Upper lobe of right lung (tissue), 1 donor: ENCODE measurements around the gene MFSD8. TPM values are rescaled to one million over a fixed set of nuclear protein-coding genes. Genes with fewer than 3 reads are reported as not detected.
"Not testable (repeated sequence)": the region's sequence is repeated elsewhere in the genome, so short reads cannot be mapped to it uniquely, and the experiment has no call there.

Source experiments
- ATAC-seq: fragments of 200-7000 bp; cut with Tn5 transposase; one replicate; pipeline ENCODE4 v1.9.1; 2020; ENCODE audit warnings: mild to moderate bottlenecking, moderate library complexity
- DNase-seq: peaks from one replicate; pipeline ENCODE4 v3.0.0-alpha.2; 2020
- H3K27ac ChIP-seq: fragments of 200-600 bp; one replicate; pipeline ENCODE4 v1.8.0; 2022
- H3K27me3 ChIP-seq: fragments of 200-600 bp; one replicate; pipeline ENCODE4 v1.8.0; 2022; ENCODE audit warnings: mild to moderate bottlenecking
- H3K36me3 ChIP-seq: fragments of 200-600 bp; one replicate; pipeline ENCODE4 v1.8.0; 2022
- H3K4me1 ChIP-seq: fragments of 200-600 bp; one replicate; pipeline ENCODE4 v1.8.0; 2022
- H3K4me3 ChIP-seq: fragments of 200-600 bp; one replicate; pipeline ENCODE4 v1.8.0; 2022; ENCODE audit warnings: mild to moderate bottlenecking
- H3K9me3 ChIP-seq: fragments of 200-600 bp; one replicate; pipeline ENCODE4 v1.8.0; 2022
- CTCF ChIP-seq: fragments of 200-600 bp; IDR thresholded peaks from one replicate; pipeline ENCODE4 v1.8.0; 2022; ENCODE audit warnings: antibody characterized with exemption
- intact Hi-C: fragments of 100-400 bp; cut with DNase I; formaldehyde crosslinking; loops from one replicate; pipeline ENCODE4 v1.11.0; 2022
- total RNA-seq: library from RNA; stranded (reverse); fragmentation: NEBNext Ultra II Directional; extraction: Animal tissue kit (Norgen Biotek cat#: 25700); gene quantifications from one replicate; pipeline ENCODE4 v1.2.1, GENCODE V29; 2021
- donor health status: DM: no; HTN: yes; CAD: no; lungs with severe emphysema.

The MFSD8 gene
- total RNA-seq, 1 donor from 2014 or later = 27.8 TPM

- intact Hi-C loops = no loop called here
- Histone ChIP-seq H3K36me3 (peaks cover 36% of the 10 kb centered on the region), H3K27me3 (no peaks in the 10 kb centered on the region), H3K4me3 (no peak overlapping the region), H3K9me3 (no peaks in the 10 kb centered on the region), H3K4me1 (no peaks in the 10 kb centered on the region), H3K27ac (no peak overlapping the region)
- no peak for ATAC-seq
- DNase-seq = no peak
- no peak for TF ChIP-seq CTCF
Measured at GRCh38 chr4:127920521-127920920, 44.5 kb downstream of the MFSD8 start.

DNA sequence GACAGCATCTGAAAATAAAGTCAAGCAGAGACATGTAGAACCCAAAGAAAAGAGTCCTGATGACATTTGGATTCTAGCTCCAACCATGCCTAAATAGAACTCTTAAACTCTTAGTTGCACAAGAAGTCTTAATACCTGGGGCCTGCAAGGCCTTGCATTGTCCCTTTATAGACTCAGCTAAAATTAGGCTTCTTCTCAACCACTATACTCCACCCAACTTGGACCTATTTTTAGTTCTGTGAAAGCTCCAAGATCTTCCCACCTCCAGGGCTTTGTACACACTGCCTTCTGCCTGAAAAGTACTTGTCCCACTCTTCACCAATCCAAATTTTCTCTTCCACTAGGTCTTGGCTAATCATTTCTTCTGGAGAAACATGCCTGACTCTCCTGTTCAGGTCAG, 47.8 kb downstream of the MFSD8 start:
- no peak overlapping the region for H3K27ac ChIP-seq
- DNase-seq = no peak
- H3K27me3 ChIP-seq = no peaks in the 10 kb centered on the region
- H3K4me1 ChIP-seq = no peaks in the 10 kb centered on the region
- no peak overlapping the region for H3K4me3 ChIP-seq
- peaks cover 34% of the 10 kb centered on the region for H3K36me3 ChIP-seq
- no peak for ATAC-seq
- TF ChIP-seq CTCF = no peak
- intact Hi-C loops = no loop called here
- no peaks in the 10 kb centered on the region for H3K9me3 ChIP-seq

DNA sequence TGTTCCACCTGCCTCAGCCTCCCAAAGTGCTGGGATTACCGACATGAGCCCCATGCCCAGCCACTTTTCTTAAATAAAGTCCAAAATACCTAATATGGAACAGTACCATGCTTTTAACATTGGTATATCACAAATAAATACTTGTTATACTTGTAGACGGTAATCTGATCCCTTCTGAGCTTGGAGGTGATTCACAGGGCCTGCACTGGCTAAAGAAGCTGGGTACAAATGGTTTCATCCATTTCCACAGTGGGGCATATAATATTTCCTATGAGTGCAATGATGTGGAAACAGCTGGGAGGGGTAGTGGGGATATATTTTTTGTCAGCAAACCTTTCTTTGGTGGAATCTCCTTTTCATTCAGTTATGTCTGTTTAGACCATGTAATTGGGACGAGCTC, 48.5 kb downstream of the MFSD8 start:
- no peaks in the 10 kb centered on the region for H3K4me1 ChIP-seq
- no peaks in the 10 kb centered on the region for H3K9me3 ChIP-seq
- peaks cover 28% of the 10 kb centered on the region for H3K36me3 ChIP-seq
- no peak for TF ChIP-seq CTCF
- intact Hi-C loops = no loop called here
- ATAC-seq = no peak
- no peak overlapping the region for H3K27ac ChIP-seq
- no peaks in the 10 kb centered on the region for H3K27me3 ChIP-seq
- no peak for DNase-seq
- H3K4me3 ChIP-seq = no peak overlapping the region

- no peaks in the 10 kb centered on the region for H3K27me3 ChIP-seq
- H3K27ac ChIP-seq = no peak overlapping the region
- H3K9me3 ChIP-seq = no peaks in the 10 kb centered on the region
- intact Hi-C loops = no loop called here
- ATAC-seq (no peak), DNase-seq (no peak)
- H3K4me3 ChIP-seq = no peak overlapping the region
- TF ChIP-seq CTCF = no peak
- H3K36me3 ChIP-seq = no peaks in the 10 kb centered on the region
- H3K4me1 ChIP-seq = no peaks in the 10 kb centered on the region
Measured at GRCh38 chr4:127905029-127905428, 59.9 kb downstream of the MFSD8 start.

- H3K4me1 ChIP-seq, intact Hi-C loops, H3K4me3 ChIP-seq, H3K36me3 ChIP-seq, ATAC-seq, H3K27me3 ChIP-seq, DNase-seq, H3K27ac ChIP-seq, H3K9me3 ChIP-seq: not testable (repeated sequence)
Measured at GRCh38 chr4:127899682-127900081, 65.3 kb downstream of the MFSD8 start.

GRCh38 chr4:127896528-127896927, 68.4 kb downstream of the MFSD8 start:
- no peaks in the 10 kb centered on the region for H3K4me1 ChIP-seq
- no peak for ATAC-seq
- no peak for TF ChIP-seq CTCF
- H3K36me3 ChIP-seq = no peaks in the 10 kb centered on the region
- H3K4me3 ChIP-seq = no peak overlapping the region
- intact Hi-C loops = no loop called here
- H3K9me3 ChIP-seq = no peaks in the 10 kb centered on the region
- H3K27ac ChIP-seq = no peak overlapping the region
- DNase-seq = no peak
- H3K27me3 ChIP-seq = no peaks in the 10 kb centered on the region
